NCI-H2196 (cell line): ENCODE results near the gene ARMC3.
"Not testable (repeated sequence)": the region's sequence is repeated elsewhere in the genome, so short reads cannot be mapped to it uniquely, and the experiment has no call there.

Experiments used
- DNase-seq: peaks from one replicate; lab custom pipeline; 2025; ENCODE audit not compliant: unreplicated experiment; lab: John Stamatoyannopoulos, UW

The ARMC3 gene

GRCh38 chr10:22925088-22925487, 2.8 kb upstream of the ARMC3 start:
- no peak for DNase-seq

- DNase-seq, result no peak
These were observed 687 bp upstream of the ARMC3 start for GRCh38 chr10:22927166-22927565.

- DNase-seq, result not testable (repeated sequence)
These were observed 1.2 kb downstream of the ARMC3 start for GRCh38 chr10:22929053-22929452.

- no peak for DNase-seq
These were observed 4.1 kb downstream of the ARMC3 start for GRCh38 chr10:22931948-22932347.

GRCh38 chr10:22932626-22933370, 4.9 kb downstream of the ARMC3 start:
- DNase-seq, result no peak

GRCh38 chr10:22934726-22935125, 6.9 kb downstream of the ARMC3 start:
- DNase-seq, result no peak

GRCh38 chr10:22942437-22942836, 14.6 kb downstream of the ARMC3 start:
- no peak for DNase-seq

GRCh38 chr10:22945934-22946673, 18.3 kb downstream of the ARMC3 start:
- DNase-seq, result no peak

GRCh38 chr10:22954970-22955369, 27.1 kb downstream of the ARMC3 start:
- no peak for DNase-seq

GRCh38 chr10:22958338-22958737, 30.5 kb downstream of the ARMC3 start:
- DNase-seq, result no peak

- DNase-seq, result no peak
These were observed 31.4 kb downstream of the ARMC3 start for GRCh38 chr10:22959292-22959691.

GRCh38 chr10:22959950-22960349, 32.1 kb downstream of the ARMC3 start:
- no peak for DNase-seq

- DNase-seq, result no peak
These were observed 35.0 kb downstream of the ARMC3 start for GRCh38 chr10:22962817-22963216.

- no peak for DNase-seq
These were observed 41.9 kb downstream of the ARMC3 start for GRCh38 chr10:22969704-22970103.

- DNase-seq, result no peak
These were observed 48.7 kb downstream of the ARMC3 start for GRCh38 chr10:22976534-22976933.

GRCh38 chr10:22977751-22978150, 49.9 kb downstream of the ARMC3 start:
- DNase-seq, result no peak

- peak; percentile 13 for DNase-seq
These were observed 50.4 kb downstream of the ARMC3 start for GRCh38 chr10:22978287-22978686.

- DNase-seq, result no peak
These were observed 51.1 kb downstream of the ARMC3 start for GRCh38 chr10:22978918-22979317.

- no peak for DNase-seq
These were observed 53.0 kb downstream of the ARMC3 start for GRCh38 chr10:22980822-22981221.

GRCh38 chr10:22984066-22984465, 56.2 kb downstream of the ARMC3 start:
- no peak for DNase-seq

- peak; percentile 25 for DNase-seq
These were observed 59.1 kb downstream of the ARMC3 start for GRCh38 chr10:22986771-22987542.
